ENCODE measurements around the gene FAM216B.

DNA sequence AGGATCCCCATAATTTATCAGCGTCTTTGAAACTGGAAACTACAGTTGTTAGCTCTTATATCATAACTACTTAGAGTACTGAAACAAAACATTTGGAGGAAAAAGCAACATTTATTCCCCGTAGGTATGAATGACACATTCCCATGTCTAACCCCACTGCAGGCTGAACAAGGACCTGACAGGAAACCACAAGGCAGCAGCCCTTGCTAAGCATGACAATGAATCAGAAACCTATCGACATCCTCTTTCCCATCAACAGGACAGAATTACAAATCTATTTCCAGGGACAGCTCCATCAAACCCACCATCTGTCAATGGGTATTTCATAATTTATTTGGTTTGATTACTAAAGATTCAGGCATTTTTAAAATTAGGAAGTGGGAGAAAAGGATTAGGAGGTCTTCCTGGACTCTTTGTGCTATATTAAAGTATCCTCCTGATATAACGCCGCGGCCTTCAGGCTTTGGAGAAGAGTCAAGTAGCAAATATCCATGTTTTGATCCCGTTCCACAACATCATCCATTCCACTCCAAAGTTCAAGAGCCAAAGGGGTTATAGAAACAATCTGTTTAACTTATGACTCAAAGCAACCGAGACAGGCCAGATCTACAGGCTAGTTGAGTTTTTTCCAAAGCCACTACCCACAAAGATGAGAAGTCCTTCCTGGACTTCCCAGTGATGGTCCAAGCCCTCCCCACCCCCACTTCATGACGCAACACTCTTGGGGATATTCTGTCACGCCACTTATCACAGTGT lies 51.1 kb downstream of the FAM216B start:
- TF ChIP-seq, protein P1, sequence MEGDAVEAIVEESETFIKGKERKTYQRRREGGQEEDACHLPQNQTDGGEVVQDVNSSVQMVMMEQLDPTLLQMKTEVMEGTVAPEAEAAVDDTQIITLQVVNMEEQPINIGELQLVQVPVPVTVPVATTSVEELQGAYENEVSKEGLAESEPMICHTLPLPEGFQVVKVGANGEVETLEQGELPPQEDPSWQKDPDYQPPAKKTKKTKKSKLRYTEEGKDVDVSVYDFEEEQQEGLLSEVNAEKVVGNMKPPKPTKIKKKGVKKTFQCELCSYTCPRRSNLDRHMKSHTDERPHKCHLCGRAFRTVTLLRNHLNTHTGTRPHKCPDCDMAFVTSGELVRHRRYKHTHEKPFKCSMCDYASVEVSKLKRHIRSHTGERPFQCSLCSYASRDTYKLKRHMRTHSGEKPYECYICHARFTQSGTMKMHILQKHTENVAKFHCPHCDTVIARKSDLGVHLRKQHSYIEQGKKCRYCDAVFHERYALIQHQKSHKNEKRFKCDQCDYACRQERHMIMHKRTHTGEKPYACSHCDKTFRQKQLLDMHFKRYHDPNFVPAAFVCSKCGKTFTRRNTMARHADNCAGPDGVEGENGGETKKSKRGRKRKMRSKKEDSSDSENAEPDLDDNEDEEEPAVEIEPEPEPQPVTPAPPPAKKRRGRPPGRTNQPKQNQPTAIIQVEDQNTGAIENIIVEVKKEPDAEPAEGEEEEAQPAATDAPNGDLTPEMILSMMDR (IDR thresholded peaks at IDR 0.05; ENCODE audit: insufficient read depth, low read length, poor library complexity, severe bottlenecking): no peak
- no peak for TF ChIP-seq EZH2phosphoT487 (conservative IDR thresholded peaks at IDR 0.05; ENCODE audit: low read length)
